Measurements from ENCODE around the gene MEGF11.

DNA sequence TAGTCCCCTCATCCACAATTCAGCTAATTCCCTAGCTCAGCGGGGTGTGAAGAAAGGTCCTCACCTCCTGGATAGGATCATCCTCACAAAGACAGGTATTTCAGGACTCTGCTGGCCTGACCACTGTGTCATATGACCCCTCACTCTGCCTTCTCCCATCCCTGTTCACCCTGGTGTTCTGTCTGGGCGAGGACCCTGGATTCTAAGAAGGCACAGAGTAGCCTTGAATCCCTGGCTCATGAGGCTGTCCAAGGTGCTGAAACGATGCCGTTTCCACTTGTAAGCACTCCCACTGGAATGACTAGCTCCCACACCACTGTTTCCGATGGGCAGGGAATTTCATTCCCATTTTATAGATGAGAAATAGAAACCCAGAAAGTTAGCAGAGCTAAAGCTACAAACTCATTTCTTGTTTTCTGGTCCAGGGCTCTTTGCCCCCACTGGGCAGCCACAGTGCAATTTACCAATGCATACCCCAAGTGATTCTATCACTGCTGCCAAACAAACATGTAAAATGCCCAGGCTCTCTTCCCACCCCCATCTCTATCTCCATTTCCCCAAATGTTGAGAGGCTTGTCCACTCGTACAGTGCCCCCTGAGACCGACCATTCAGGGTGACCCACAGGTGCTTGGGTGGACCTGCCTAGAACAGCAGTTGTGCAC is 301.0 kb downstream of the MEGF11 start:
- TF ChIP-seq, protein P1, sequence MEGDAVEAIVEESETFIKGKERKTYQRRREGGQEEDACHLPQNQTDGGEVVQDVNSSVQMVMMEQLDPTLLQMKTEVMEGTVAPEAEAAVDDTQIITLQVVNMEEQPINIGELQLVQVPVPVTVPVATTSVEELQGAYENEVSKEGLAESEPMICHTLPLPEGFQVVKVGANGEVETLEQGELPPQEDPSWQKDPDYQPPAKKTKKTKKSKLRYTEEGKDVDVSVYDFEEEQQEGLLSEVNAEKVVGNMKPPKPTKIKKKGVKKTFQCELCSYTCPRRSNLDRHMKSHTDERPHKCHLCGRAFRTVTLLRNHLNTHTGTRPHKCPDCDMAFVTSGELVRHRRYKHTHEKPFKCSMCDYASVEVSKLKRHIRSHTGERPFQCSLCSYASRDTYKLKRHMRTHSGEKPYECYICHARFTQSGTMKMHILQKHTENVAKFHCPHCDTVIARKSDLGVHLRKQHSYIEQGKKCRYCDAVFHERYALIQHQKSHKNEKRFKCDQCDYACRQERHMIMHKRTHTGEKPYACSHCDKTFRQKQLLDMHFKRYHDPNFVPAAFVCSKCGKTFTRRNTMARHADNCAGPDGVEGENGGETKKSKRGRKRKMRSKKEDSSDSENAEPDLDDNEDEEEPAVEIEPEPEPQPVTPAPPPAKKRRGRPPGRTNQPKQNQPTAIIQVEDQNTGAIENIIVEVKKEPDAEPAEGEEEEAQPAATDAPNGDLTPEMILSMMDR (IDR thresholded peaks at IDR 0.05 in 8 of 11, conservative IDR thresholded peaks at IDR 0.05 in 3 of 11), result no peak
- TF ChIP-seq POLR2A (IDR thresholded peaks at IDR 0.05), result no peak
- TF ChIP-seq POLR2AphosphoS5 (IDR thresholded peaks at IDR 0.05), result no peak
